ENCODE results near the gene PELI2. TPM values are rescaled to one million over a fixed set of nuclear protein-coding genes. Genes with fewer than 3 reads are reported as not detected.

Gene PELI2
- total and polyA plus RNA-seq, 2 of the 4 experiments (the other 2 are of a cell fraction) = 6.0 to 36.7 TPM

DNA sequence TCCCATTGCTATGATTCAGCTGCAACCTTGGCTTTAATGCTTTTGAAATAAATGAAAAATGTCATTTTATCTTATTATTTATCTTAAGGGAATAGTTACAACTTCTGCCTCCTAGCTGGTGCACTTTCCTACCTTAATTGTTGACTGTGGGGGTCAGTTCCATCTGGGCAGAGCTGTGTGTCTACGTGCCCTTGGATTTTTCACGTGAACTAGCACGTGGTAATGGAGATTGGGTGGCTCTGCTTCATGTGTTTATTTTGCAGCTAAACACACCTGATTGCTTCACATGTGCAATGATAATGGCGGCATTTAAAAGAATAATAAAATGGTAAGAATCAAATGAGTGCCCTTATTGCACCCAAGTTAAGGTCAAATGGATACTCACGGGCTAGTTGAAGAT is 10.6 kb upstream of the PELI2 start:
- H4K5ac ChIP-seq (ENCODE audit: low read depth, low read length) = no peak overlapping the region
- no peaks in the 10 kb centered on the region for H3K79me1 ChIP-seq (ENCODE audit: low read depth in 1 of 2, low read length in 2 of 2)
- no peak overlapping the region for H2BK15ac ChIP-seq (ENCODE audit: low read depth, low read length)
- no peak overlapping the region for H3K18ac ChIP-seq (ENCODE audit: low read depth, low read length)
- H3K36me3 ChIP-seq (ENCODE audit: control insufficient read depth, insufficient read depth, low read length) = no peaks in the 10 kb centered on the region
- H3K9me1 ChIP-seq (ENCODE audit: insufficient read depth, low read length) = no peaks in the 10 kb centered on the region
- H4K8ac ChIP-seq (ENCODE audit: low read depth in 2 of 2, low read length in 2 of 2) = no peak overlapping the region
- no peak overlapping the region for H2AFZ ChIP-seq (replicated peaks; ENCODE audit: low read length, poor library complexity)
- no peak overlapping the region for H4K91ac ChIP-seq (ENCODE audit: insufficient read depth, low read depth, low read length)
- no peak for DNase-seq
- CTCF ChIA-PET = no interaction called here
- H3K9me3 ChIP-seq (ENCODE audit: control insufficient read depth, insufficient read depth, low read length) = no peaks in the 10 kb centered on the region
- dilution Hi-C loops (cut with HindIII; ENCODE audit: low sequenced_read_pairs, unreplicated experiment) (no loop called here), intact Hi-C loops (cut with micrococcal nuclease) (no loop called here), in situ Hi-C loops (cut with MboI; ENCODE audit: low sequenced_read_pairs) (loop anchor here (25.0 kb wide), 1 partner anchor 395 kb away; no protein-coding TSS in a partner anchor)
- no peak overlapping the region for H2BK20ac ChIP-seq (ENCODE audit: low read depth, low read length)
- TF ChIP-seq MXI1 (IDR thresholded peaks at IDR 0.05; ENCODE audit: borderline replicate concordance, low read depth, low read length) (no peak), MAZ (IDR thresholded peaks at IDR 0.05; ENCODE audit: borderline replicate concordance, low read depth, low read length) (no peak), SMC3 (IDR thresholded peaks at IDR 0.05; ENCODE audit: low read depth, low read length) (no peak), MAFK (IDR thresholded peaks at IDR 0.05; ENCODE audit: low read depth, low read length) (no peak), RFX5 (IDR thresholded peaks at IDR 0.05; ENCODE audit: low read depth, low read length) (no peak), BHLHE40 (IDR thresholded peaks at IDR 0.05; ENCODE audit: low read depth, low read length) (no peak), NFE2L2 (IDR thresholded peaks at IDR 0.05; ENCODE audit: low read depth, low read length) (no peak), RAD21 (IDR thresholded peaks at IDR 0.05; ENCODE audit: low read length) (no peak), FOS (IDR thresholded peaks at IDR 0.05; ENCODE audit: low read depth, low read length) (no peak), POLR2A (IDR thresholded peaks at IDR 0.05; ENCODE audit: low read depth, low read length) (no peak), CHD1 (IDR thresholded peaks at IDR 0.05; ENCODE audit: low read depth, low read length) (no peak), RCOR1 (IDR thresholded peaks at IDR 0.05; ENCODE audit: insufficient replicate concordance, low read length) (no peak), CEBPB (IDR thresholded peaks at IDR 0.05; ENCODE audit: low read depth, low read length) (no peak)
- TF ChIP-seq, protein P1, sequence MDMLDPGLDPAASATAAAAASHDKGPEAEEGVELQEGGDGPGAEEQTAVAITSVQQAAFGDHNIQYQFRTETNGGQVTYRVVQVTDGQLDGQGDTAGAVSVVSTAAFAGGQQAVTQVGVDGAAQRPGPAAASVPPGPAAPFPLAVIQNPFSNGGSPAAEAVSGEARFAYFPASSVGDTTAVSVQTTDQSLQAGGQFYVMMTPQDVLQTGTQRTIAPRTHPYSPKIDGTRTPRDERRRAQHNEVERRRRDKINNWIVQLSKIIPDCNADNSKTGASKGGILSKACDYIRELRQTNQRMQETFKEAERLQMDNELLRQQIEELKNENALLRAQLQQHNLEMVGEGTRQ (IDR thresholded peaks at IDR 0.05; ENCODE audit: low read depth, low read length) = no peak
- TF ChIP-seq, protein P2, sequence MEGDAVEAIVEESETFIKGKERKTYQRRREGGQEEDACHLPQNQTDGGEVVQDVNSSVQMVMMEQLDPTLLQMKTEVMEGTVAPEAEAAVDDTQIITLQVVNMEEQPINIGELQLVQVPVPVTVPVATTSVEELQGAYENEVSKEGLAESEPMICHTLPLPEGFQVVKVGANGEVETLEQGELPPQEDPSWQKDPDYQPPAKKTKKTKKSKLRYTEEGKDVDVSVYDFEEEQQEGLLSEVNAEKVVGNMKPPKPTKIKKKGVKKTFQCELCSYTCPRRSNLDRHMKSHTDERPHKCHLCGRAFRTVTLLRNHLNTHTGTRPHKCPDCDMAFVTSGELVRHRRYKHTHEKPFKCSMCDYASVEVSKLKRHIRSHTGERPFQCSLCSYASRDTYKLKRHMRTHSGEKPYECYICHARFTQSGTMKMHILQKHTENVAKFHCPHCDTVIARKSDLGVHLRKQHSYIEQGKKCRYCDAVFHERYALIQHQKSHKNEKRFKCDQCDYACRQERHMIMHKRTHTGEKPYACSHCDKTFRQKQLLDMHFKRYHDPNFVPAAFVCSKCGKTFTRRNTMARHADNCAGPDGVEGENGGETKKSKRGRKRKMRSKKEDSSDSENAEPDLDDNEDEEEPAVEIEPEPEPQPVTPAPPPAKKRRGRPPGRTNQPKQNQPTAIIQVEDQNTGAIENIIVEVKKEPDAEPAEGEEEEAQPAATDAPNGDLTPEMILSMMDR (conservative IDR thresholded peaks at IDR 0.05; ENCODE audit: low read depth, low read length) = no peak
- TF ChIP-seq, protein P3, sequence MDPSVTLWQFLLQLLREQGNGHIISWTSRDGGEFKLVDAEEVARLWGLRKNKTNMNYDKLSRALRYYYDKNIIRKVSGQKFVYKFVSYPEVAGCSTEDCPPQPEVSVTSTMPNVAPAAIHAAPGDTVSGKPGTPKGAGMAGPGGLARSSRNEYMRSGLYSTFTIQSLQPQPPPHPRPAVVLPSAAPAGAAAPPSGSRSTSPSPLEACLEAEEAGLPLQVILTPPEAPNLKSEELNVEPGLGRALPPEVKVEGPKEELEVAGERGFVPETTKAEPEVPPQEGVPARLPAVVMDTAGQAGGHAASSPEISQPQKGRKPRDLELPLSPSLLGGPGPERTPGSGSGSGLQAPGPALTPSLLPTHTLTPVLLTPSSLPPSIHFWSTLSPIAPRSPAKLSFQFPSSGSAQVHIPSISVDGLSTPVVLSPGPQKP (IDR thresholded peaks at IDR 0.05; ENCODE audit: borderline replicate concordance, low read depth, low read length) = no peak
- H3K4me3 ChIP-seq (ENCODE audit: insufficient read depth, low read depth, low read length) = no peak overlapping the region
- BruUV-seq (replicated peaks) = no TSS peak
- ATAC-seq (ENCODE audit: low read depth) = no peak
- WGBS, 2 experiments (ENCODE audit: extremely low coverage in 2 of 2, insufficient read length in 1 of 2) = no CpG with 5 or more reads among the region's 5 CpGs
- H3K4ac ChIP-seq (ENCODE audit: low read depth, low read length) = no peak overlapping the region
- no peak overlapping the region for H3K23ac ChIP-seq (ENCODE audit: low read depth, low read length)
- no peak overlapping the region for H2BK120ac ChIP-seq (ENCODE audit: low read depth, low read length)
- POLR2A ChIA-PET (ENCODE audit: unreplicated experiment) = no interaction called here
- H3K14ac ChIP-seq (replicated peaks; ENCODE audit: low read depth, low read length) = no peak overlapping the region
- no peak overlapping the region for H2AK5ac ChIP-seq (ENCODE audit: low read depth, low read length)
- no peak overlapping the region for H3K56ac ChIP-seq (ENCODE audit: extremely low read depth, insufficient read depth, low read length)
- no peak overlapping the region for H2AK9ac ChIP-seq (replicated peaks; ENCODE audit: low read depth, low read length, poor library complexity)
- no peaks in the 10 kb centered on the region for H3K27me3 ChIP-seq (ENCODE audit: control insufficient read depth, insufficient read depth, low read length)
- H3K27ac ChIP-seq (ENCODE audit: insufficient read depth, low read length) = no peak overlapping the region
- peaks cover 2% of the 10 kb centered on the region; the same call in 1 of the 2 replicates for H3K4me1 ChIP-seq (ENCODE audit: control insufficient read depth, insufficient read depth, low read length)
- no peak overlapping the region for H2BK5ac ChIP-seq (ENCODE audit: low read depth, low read length, poor library complexity, severe bottlenecking)
- no peak overlapping the region for H3K9ac ChIP-seq (ENCODE audit: low read depth, low read length)
- no peaks in the 10 kb centered on the region for H4K20me1 ChIP-seq (ENCODE audit: insufficient read depth, low read length)
- no peak overlapping the region for H3K4me2 ChIP-seq (ENCODE audit: low read depth, low read length)
